ENCODE measurements around the gene NR3C1.

- no peak for TF ChIP-seq CHD2 (IDR thresholded peaks at IDR 0.05; ENCODE audit: low read depth, low read length)
- no peak for TF ChIP-seq EP300 (IDR thresholded peaks at IDR 0.05; ENCODE audit: low read depth in 2 of 2, low read length in 2 of 2)
- no peak for TF ChIP-seq EP300 (CRISPR knock-in tag; IDR thresholded peaks at IDR 0.05; ENCODE audit: borderline replicate concordance)
These were observed 65.5 kb downstream of the NR3C1 start for GRCh38 chr5:143337946-143338345.

All from HepG2 (cell line).